ENCODE data around the gene YAP1. TPM values are rescaled to one million over a fixed set of nuclear protein-coding genes. Genes with fewer than 3 reads are reported as not detected.

Gene YAP1
- total and polyA plus RNA-seq, 8 donors: 22.0 to 400 (median 64.4) TPM

DNA sequence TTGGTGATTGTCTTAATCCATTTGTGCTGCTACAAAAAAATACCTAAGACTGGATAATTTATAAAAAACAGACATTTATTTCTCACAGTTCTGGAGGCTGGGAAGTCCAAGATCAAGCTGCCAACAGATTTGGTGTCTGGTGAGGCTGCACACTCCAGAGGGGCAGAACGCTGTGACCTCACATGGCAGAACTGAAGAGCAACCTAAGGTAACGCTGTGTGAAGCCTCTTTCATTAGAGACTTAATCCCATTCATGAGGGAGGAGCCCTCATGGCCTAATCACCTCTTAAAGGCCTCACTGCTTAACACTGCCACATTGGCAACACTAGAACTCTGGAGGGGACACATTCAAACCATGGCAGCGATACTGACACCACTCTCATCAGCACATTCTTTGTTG, 164.4 kb downstream of the YAP1 start:
- H3K27me3 ChIP-seq: peaks cover 0 to 6% (median 0%) of the 10 kb centered on the region in 3 donors
- no peak for DNase-seq
- intact Hi-C loops (cut with DNase I; ENCODE audit: low total_unique reads): no loop called here
- peaks cover 0 to 20% (median 14%) of the 10 kb centered on the region in 4 donors for H3K4me1 ChIP-seq
- WGBS, 5 donors: 95 to 96% (median 96%) methylated on average over 3 of the region's 3 CpGs
- TF ChIP-seq POLR2AphosphoS5 (IDR thresholded peaks at IDR 0.05) (no peak), POLR2A (IDR thresholded peaks at IDR 0.05) (no peak), EP300 (IDR thresholded peaks at IDR 0.05) (no peak), CTCF (IDR thresholded peaks at IDR 0.05) (no peak)
- no peak overlapping the region for H3K4me3 ChIP-seq
- H3K36me3 ChIP-seq: no peaks in the 10 kb centered on the region
- no peaks in the 10 kb centered on the region for H3K9me3 ChIP-seq
- no peak overlapping the region for H3K27ac ChIP-seq

- TF ChIP-seq POLR2AphosphoS5 (IDR thresholded peaks at IDR 0.05) (no peak), POLR2A (IDR thresholded peaks at IDR 0.05) (no peak), CTCF (IDR thresholded peaks at IDR 0.05) (no peak), EP300 (IDR thresholded peaks at IDR 0.05) (no peak)
- no peaks in the 10 kb centered on the region for H3K9me3 ChIP-seq
- no peaks in the 10 kb centered on the region for H3K36me3 ChIP-seq
- peaks cover 5 to 31% (median 24%) of the 10 kb centered on the region in 4 donors for H3K4me1 ChIP-seq
- no peaks in the 10 kb centered on the region for H3K27me3 ChIP-seq
- DNase-seq: peak in 1 of 2 donors; percentile 42
- peak overlapping the region in 1 of 5 donors; percentile 79 for H3K27ac ChIP-seq
- H3K4me3 ChIP-seq: no peak overlapping the region
- 45 to 59% (median 47%) methylated on average over 4 of the region's 4 CpGs for WGBS, 5 donors
- intact Hi-C loops (cut with DNase I; ENCODE audit: low total_unique reads): no loop called here
Observed at GRCh38 chr11:102276362-102276761, 166.1 kb downstream of the YAP1 start.

GRCh38 chr11:102276783-102277182, 166.5 kb downstream of the YAP1 start:
- intact Hi-C loops (cut with DNase I; ENCODE audit: low total_unique reads): no loop called here
- Histone ChIP-seq H3K27ac (peak overlapping the region in 2 of 5 donors; percentile 13 to 79), H3K36me3 (no peaks in the 10 kb centered on the region), H3K4me3 (no peak overlapping the region), H3K27me3 (no peaks in the 10 kb centered on the region), H3K4me1 (peaks cover 5 to 31% (median 24%) of the 10 kb centered on the region in 4 donors), H3K9me3 (no peaks in the 10 kb centered on the region)
- no peak for DNase-seq
- TF ChIP-seq POLR2AphosphoS5 (IDR thresholded peaks at IDR 0.05) (no peak), CTCF (IDR thresholded peaks at IDR 0.05) (no peak), POLR2A (IDR thresholded peaks at IDR 0.05) (no peak), EP300 (IDR thresholded peaks at IDR 0.05) (no peak)
- 62 to 74% (median 64%) methylated on average over 3 of the region's 3 CpGs for WGBS, 5 donors

- intact Hi-C loops (cut with DNase I; ENCODE audit: low total_unique reads): no loop called here
- Histone ChIP-seq H3K27ac (peak overlapping the region; percentile 36 to 79 (median 60)), H3K9me3 (no peaks in the 10 kb centered on the region), H3K4me3 (peak overlapping the region in 2 of 4 donors; percentile 7 to 26), H3K27me3 (no peaks in the 10 kb centered on the region), H3K36me3 (no peaks in the 10 kb centered on the region), H3K4me1 (peaks cover 5 to 31% (median 24%) of the 10 kb centered on the region in 4 donors)
- DNase-seq: peak in 1 of 2 donors; percentile 81
- TF ChIP-seq EP300 (IDR thresholded peaks at IDR 0.05): no peak
- TF ChIP-seq POLR2AphosphoS5 (IDR thresholded peaks at IDR 0.05): peak in 2 of 3 donors; percentile 20 to 27
- TF ChIP-seq POLR2A (IDR thresholded peaks at IDR 0.05): no peak
- TF ChIP-seq CTCF (IDR thresholded peaks at IDR 0.05): peak in 2 of 7 experiments; percentile 9 to 20
- 7 to 20% (median 13%) methylated on average over 13 of the region's 13 CpGs for WGBS, 5 donors
Observed at GRCh38 chr11:102279641-102280170, 169.5 kb downstream of the YAP1 start.
